Measurements from ENCODE around the gene PSMC3IP.
"Not testable (repeated sequence)": the region's sequence is repeated elsewhere in the genome, so short reads cannot be mapped to it uniquely, and the experiment has no call there.

The PSMC3IP gene

DNA sequence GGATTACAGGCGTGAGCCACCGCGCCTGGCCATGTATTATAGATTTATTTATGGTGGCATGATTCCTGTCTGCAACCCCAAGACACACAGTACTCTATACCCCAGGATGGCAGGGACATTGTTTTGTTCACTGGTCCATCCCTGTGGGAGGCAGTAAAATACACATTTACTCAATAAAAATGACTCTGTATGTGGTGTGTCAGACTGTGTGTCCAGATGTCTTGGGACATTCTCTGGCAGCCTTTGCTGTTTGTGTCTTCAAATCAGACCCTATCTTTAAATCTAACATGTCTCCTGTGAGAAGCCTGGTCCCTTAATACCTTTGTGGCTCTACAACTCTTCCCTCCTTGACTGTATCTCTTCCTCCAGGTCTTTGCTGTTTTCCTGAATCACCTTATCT is 17.3 kb downstream of the PSMC3IP start:
- no peak for DNase-seq (ENCODE audit: low spot score)

- no peak for DNase-seq (ENCODE audit: low spot score)
Measured at GRCh38 chr17:42559075-42559474, 18.5 kb downstream of the PSMC3IP start.

- not testable (repeated sequence) for DNase-seq (ENCODE audit: low spot score)
Measured at GRCh38 chr17:42555961-42556617, 21.4 kb downstream of the PSMC3IP start.

GRCh38 chr17:42555122-42555622 is 22.4 kb downstream of the PSMC3IP start:
- DNase-seq (ENCODE audit: low spot score), result no peak

DNA sequence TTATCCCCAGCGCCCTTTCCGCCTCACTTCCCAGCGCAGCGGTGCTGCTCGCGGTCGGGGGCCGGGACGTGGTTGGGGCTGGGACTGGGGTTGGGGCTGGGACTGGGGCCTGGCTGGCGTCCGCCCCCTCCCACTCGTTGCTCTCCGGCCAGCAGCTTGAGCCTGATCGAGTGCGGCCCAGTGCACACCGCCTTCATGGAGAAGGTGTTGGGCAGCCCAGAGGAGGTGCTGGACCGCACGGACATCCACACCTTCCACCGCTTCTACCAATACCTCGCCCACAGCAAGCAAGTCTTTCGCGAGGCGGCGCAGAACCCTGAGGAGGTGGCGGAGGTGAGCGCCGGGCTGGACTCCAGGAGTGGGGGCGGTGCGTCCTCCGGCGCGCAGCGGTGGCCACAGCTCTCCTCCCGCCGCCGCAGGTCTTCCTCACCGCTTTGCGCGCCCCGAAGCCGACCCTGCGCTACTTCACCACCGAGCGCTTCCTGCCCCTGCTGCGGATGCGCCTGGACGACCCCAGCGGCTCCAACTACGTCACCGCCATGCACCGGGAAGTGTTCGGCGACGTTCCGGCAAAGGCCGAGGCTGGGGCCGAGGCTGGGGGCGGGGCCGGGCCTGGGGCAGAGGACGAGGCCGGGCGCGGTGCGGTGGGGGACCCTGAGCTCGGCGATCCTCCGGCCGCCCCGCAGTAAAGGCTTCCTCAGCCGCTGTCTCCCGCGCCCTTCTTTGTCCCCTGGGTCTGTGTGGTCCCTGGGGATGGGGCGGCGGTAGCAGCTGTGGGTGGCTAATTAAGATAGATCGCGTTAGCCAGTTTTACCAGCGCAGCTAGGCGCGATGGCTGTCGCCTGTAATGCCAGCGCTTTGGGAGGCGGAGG is 23.0 kb downstream of the PSMC3IP start:
- no peak for DNase-seq (ENCODE audit: low spot score)

DNA sequence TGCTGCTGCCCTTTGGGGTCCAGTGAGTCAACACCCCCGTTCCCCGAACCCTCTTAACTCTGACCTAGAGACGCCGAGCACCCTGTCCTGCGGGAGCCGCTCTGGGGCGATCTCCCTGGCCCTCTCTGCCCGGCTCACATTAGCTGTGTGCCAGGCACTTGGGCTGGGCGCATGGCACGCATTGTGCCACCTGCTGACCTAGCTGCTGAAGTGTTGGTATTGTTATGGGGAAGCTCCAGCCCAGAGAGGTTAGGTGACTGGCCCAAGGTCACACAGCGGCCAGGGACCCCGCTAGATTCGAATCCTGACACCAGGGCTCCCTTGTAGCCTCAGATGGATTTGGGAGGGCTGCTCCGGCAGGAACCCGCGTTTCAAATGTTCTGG is 23.7 kb downstream of the PSMC3IP start:
- no peak for DNase-seq (ENCODE audit: low spot score)

GRCh38 chr17:42553161-42553818 is 24.2 kb downstream of the PSMC3IP start:
- DNase-seq (ENCODE audit: low spot score), result no peak

DNA sequence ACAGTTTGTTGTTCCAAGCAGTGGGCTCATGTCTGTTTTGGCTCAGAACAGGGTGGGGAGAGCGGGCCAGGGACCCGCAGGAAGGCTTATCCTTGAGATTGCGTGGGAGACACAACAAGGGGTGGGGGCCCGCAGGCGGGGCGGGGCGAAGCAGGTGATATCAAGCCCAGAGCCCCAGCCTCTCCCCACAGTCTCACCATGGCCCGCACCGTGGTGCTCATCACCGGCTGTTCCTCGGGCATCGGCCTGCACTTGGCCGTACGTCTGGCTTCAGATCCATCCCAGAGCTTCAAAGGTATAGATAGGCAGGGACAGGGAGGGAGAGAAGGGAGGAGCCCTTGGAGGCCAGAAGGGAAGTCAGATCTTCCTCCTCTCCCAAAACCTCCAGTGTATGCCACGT is 24.8 kb downstream of the PSMC3IP start, which contains the start of gene HSD17B1:
HSD17B1 (plus strand) TSS at position 188 of the 400 bp plus-strand sequence; CDS start at position 199, 11 bp downstream.
- DNase-seq (ENCODE audit: low spot score), result not testable (repeated sequence)

DNA sequence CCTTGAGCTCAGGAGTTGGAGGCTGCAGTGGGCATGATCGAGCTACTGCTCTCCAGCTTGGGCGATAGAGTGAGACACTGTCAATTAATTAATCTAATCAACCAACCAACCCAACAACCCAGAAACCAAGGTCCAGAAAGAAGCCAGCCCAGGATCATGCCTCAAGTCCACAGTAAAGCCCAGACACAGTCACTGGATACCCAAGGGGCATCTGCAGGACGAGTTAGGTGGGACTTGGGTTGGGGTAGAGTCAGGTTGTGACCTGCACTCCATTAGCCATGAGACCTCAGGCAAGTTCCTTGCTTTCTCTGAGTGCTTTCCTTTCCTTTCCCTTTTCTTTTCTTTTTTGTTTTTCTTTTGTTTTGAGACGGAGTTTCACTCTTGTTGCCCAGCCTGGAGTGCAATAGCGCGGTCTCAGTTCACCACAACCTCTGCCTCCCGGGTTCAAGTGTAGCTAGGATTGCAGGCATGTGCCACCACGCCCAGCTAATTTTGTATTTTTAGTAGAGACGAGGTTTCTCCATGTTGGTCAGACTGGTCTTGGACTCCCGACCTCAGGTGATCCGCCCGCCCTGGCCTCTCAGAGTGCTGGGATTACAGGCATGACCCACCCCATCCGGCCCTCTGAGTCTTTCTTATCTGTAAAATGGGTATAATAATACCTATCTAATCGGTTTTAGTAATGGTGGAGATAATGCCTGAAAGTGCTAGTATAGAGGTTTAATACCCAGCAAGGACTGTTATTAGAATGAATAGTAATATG is 28.4 kb downstream of the PSMC3IP start:
- DNase-seq (ENCODE audit: low spot score), result no peak

DNA sequence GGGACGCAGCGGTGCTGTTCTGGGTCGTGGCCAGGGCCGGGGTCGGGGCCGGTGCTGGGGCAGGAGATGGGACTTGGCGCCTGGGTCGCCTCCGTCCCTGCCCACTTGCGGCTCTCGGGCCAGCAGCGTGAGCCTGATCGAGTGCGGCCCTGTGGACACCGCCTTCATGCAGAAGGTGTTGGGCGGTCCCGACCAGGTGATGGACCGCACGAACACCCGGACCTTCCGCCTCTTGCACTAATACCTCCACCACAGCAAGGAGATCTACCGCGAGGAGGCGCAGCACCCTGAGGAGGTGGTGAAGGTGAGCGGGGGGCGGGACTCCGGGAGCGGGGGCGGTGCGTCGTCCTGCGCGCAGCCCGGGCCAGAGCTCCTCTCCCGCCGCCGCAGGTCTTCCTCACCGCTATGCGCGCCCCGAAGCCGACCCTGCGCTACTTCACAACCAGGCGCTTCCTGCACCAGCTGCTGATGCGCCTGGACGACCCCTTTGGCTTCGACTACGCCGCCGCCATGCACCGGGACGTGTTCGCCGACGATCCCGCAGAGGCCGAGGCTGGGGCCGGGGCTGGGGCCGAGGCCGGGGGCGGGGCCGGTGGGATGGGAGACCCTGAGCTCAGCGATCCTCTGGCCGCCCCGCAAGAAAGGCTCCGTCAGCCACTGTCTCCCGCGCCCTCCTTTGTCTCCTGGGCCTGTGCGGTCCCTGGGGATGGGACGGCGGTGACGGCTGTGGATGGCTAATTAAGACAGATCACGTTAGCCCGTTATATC is 29.3 kb downstream of the PSMC3IP start:
- peak; percentile 60 for DNase-seq (ENCODE audit: low spot score)

DNA sequence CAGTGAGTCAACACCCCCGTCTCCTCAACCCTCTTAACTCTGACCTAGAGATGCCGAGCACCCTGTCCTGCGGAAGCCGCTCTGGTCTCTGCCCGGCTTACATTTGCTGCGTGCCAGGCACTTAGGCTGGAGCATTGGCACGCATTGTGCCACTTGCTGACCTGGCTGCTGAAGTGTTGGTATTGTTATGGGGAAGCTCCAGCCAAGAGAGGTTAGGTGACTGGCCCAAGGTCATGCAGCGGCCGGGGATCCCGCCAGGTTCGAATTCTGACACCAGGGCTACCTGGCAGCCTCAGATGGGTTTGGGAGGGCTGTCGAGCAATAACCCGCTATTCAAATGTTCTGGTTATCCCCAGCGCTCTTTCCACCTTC is 29.8 kb downstream of the PSMC3IP start:
- no peak for DNase-seq (ENCODE audit: low spot score)

DNA sequence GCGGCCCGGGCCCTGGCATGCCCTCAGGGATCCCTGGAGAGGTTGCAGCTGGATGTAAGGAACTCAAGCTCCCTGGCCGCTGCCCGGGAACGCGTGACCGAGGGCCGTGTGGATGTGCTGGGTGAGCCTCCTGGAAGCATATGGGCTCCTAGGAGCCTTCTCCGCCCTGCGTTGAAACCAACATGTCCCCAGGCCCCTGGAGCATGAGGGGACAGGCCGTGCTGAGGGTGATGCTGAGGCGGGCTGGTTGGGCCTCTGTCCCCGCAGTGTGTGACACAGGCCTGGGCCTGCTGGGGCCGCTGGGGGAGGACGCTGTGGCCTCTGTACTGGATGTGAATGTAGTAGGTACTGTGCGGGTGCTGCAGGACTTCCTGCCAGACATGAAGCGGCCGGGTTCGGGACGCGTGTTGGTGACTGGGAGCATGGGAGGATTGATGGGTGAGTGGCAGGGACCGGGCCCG is 30.5 kb downstream of the PSMC3IP start:
- no peak for DNase-seq (ENCODE audit: low spot score)

DNA sequence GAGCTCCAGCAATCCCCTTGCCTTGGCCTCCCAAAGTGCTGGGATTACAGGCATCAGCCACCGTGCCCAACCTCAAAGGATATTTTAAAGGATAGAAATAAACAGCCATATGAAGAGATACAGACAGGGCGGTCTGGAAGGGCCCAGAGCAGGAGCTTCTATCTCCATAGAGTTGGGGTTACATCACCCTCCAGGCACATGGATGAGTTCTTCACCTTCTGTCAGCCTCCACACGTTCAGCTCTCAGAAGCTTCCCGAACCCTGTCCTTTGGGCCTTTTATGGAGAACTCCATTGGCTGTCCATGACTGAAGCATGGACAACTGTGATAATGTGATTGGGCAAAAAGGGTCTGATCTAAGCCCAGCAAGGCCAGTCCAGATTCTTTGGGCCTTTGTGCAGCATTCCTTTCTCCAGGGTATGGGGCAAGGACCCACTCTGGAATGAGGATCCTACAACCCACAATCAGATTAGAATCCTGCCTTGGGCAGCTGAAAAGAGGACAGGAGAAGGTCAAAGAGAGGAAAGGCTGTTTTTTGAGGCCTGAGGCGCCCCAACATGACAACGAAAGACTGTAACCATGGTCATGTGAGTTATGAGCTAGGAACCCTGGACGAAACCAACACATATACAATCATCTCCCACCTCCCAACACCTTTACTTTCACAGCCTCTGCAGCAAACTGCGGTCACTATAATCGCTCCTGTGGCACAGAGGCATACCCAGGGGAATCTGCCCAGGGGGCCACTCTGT is 31.6 kb downstream of the PSMC3IP start:
- not testable (repeated sequence) for DNase-seq (ENCODE audit: low spot score)

GRCh38 chr17:42544874-42545283 is 32.6 kb downstream of the PSMC3IP start:
- no peak for DNase-seq (ENCODE audit: low spot score)

DNA sequence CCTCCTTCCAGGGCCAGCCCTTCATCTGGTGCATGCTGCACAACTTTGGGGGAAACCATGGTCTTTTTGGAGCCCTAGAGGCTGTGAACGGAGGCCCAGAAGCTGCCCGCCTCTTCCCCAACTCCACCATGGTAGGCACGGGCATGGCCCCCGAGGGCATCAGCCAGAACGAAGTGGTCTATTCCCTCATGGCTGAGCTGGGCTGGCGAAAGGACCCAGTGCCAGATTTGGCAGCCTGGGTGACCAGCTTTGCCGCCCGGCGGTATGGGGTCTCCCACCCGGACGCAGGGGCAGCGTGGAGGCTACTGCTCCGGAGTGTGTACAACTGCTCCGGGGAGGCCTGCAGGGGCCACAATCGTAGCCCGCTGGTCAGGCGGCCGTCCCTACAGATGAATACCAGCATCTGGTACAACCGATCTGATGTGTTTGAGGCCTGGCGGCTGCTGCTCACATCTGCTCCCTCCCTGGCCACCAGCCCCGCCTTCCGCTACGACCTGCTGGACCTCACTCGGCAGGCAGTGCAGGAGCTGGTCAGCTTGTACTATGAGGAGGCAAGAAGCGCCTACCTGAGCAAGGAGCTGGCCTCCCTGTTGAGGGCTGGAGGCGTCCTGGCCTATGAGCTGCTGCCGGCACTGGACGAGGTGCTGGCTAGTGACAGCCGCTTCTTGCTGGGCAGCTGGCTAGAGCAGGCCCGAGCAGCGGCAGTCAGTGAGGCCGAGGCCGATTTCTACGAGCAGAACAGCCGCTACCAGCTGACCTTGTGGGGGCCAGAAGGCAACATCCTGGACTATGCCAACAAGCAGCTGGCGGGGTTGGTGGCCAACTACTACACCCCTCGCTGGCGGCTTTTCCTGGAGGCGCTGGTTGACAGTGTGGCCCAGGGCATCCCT is 34.1 kb downstream of the PSMC3IP start:
- DNase-seq (ENCODE audit: low spot score), result no peak

DNA sequence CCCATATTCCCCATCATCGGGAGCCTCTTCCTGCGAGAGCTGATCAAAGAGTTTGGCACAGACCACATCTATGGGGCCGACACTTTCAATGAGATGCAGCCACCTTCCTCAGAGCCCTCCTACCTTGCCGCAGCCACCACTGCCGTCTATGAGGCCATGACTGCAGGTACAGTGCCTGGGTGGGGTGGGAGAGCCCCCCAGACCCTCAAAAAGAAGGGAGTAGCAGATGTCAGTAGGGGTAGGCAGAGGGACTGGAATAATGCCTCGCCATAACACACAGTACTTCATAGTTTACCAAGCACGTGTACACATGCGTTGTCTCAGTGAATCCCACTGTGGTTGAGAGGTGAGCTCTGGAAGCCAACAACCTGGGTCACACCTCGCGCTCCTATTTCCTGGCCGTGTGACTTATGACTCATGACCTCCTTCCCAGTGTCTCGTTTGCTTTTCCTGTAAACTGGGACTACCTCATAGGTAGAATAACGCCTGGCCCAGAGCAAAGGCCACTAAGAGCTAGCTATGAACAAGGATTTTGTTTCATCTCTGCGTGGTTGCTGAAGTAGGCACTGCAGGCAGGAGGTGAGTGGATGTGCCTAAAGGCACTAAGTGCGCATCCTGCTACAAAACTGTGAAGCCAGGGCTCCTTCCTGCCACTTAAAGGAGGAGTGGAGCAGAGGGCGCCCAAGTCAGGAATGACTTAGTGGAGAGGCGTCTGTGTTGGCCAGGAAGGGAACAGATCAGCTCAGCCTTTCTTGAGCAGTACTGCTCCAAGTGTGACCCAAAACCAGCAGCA is 36.3 kb downstream of the PSMC3IP start:
- no peak for DNase-seq (ENCODE audit: low spot score)

GRCh38 chr17:42540558-42540957 is 37.0 kb downstream of the PSMC3IP start:
- DNase-seq (ENCODE audit: low spot score), result not testable (repeated sequence)

DNA sequence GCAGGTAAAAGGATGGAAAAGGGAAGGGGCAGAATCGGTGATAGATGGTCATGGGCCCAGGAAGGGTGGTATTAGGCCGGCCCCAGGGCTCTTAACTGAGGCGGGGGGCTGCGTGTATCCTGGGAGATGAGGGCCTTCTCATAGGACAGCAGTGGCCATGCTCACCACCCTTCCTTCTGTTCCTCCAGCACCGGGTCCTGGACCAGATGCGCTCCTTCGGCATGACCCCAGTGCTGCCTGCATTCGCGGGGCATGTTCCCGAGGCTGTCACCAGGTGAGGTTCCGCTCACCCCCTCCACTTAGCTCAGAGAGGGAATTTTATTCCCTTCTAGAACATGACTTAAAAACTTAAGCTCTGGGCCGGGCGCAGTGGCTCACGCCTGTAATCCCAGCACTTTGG is 39.0 kb downstream of the PSMC3IP start:
- no peak for DNase-seq (ENCODE audit: low spot score)
